ENCODE data around the gene SLC44A3.
"Not testable (repeated sequence)": the region's sequence is repeated elsewhere in the genome, so short reads cannot be mapped to it uniquely, and the experiment has no call there.

DNA sequence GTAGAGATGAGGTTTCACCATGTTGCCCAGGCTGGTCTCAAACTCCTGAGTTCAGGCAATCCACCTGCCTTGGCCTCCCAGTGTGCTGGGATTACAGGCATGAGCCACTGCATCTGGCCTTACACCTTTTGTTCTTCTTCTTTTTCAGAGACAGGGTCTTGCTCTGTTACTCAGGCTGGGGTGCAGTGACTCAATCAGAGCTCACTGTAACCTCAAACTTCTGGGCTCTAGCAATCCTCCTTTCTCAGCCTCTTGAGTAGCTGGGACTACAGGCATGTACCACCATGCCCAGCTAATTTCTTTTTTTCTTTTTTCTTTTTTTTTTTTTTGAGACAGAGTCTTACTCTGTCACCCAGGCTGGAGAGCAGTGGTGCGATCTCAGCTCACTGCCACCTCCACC lies 121.3 kb downstream of the SLC44A3 start:
- TF ChIP-seq CTCF, POLR2AphosphoS5, EP300 (IDR thresholded peaks at IDR 0.05): not testable (repeated sequence)

Measured in stomach (tissue), 4 donors.